Activated CD4-positive, alpha-beta T cell treated with anti-CD3 and anti-CD28 coated beads, Interleukin-2, amount 10 ng/mL, durations not matched to agents 7 days and 5 days (primary cell): ENCODE results near the gene ZNF689. TPM values are rescaled to one million over a fixed set of nuclear protein-coding genes. Genes with fewer than 3 reads are reported as not detected.

Experiments
- CTCF ChIA-PET: fragments of 350-600 bp; sonication (Branson Sonifier 250); formaldehyde crosslinking; loops from one replicate; lab custom pipeline; 2021; ENCODE audit warnings: antibody characterized with exemption; lab: Charles Lee
- POLR2A ChIA-PET: fragments of 350-600 bp; sonication (Branson Sonifier 250); formaldehyde crosslinking; loops from one replicate; lab custom pipeline; 2021; ENCODE audit warnings: antibody characterized with exemption; lab: Charles Lee
- DNase-seq: peaks from one replicate; pipeline ENCODE4 v3.0.0-alpha.2; 2020
- H3K27ac Mint-ChIP-seq: one replicate; pipeline ENCODE4 v1.8.0; 2021; ENCODE audit warnings: mild to moderate bottlenecking, moderate library complexity, mixed read lengths
- H3K27me3 Mint-ChIP-seq: one replicate; pipeline ENCODE4 v1.8.0; 2021; ENCODE audit warnings: mixed read lengths
- H3K36me3 Mint-ChIP-seq: one replicate; pipeline ENCODE4 v1.8.0; 2021; ENCODE audit warnings: low read depth, mixed read lengths
- H3K4me1 Mint-ChIP-seq: one replicate; pipeline ENCODE4 v1.8.0; 2021; ENCODE audit warnings: mixed read lengths
- H3K4me3 Mint-ChIP-seq: one replicate; pipeline ENCODE4 v1.8.0; 2021; ENCODE audit warnings: mild to moderate bottlenecking, moderate library complexity, mixed read lengths
- H3K9me3 Mint-ChIP-seq: one replicate; pipeline ENCODE4 v1.8.0; 2021; ENCODE audit warnings: mixed read lengths
- total RNA-seq, 2 experiments: library from RNA; stranded (reverse); gene quantifications; one replicate each; pipeline ENCODE4 v1.2.3, GENCODE V29; 2021

The ZNF689 gene
- total RNA-seq = 10 to 100 TPM; 12.8 to 13.8 TPM

GRCh38 chr16:30609926-30610839, at the start of gene ZNF689:
TSS of gene ZNF689 (minus strand) at chr16:30610389. CDS start at chr16:30610041, 348 bp downstream.
- Mint-ChIP-seq H3K27me3 (no peaks in the 10 kb centered on the region), H3K4me3 (peak within 1 kb of the TSS; percentile 86), H3K27ac (peak within 1 kb of the TSS; percentile 97), H3K4me1 (peaks cover 24% of the 10 kb centered on the region), H3K36me3 (peaks cover 14% of the 10 kb centered on the region), H3K9me3 (no peaks in the 10 kb centered on the region)
- peak; percentile 96 for DNase-seq
- ChIA-PET POLR2A (interaction anchor here (0.5 to 1.2 kb wide), 8 partner anchors 17 to 518 kb away, joined by 3 to 5 read pairs (median 3); partner anchors contain the start of genes DCTPP1, ITGAL, PRR14 and TBX6), CTCF (interaction anchor here (0.6 to 2.2 kb wide), 11 partner anchors 10 to 519 kb away, joined by 3 to 11 read pairs (median 3); partner anchors contain the start of genes DCTPP1, PRR14 and TBX6)

- Mint-ChIP-seq H3K27ac (peak overlapping the region; percentile 100), H3K27me3 (no peaks in the 10 kb centered on the region), H3K36me3 (peaks cover 52% of the 10 kb centered on the region), H3K9me3 (no peaks in the 10 kb centered on the region), H3K4me1 (peaks cover 56% of the 10 kb centered on the region), H3K4me3 (peak overlapping the region; percentile 93)
- DNase-seq = no peak
- ChIA-PET POLR2A (no interaction called here), CTCF (interaction anchor here (0.8 to 3.3 kb wide), 26 partner anchors 8 to 290 kb away, joined by 3 to 32 read pairs (median 4); partner anchors contain the start of genes DCTPP1 and PRR14)
Observed at GRCh38 chr16:30658731-30659506, 48.7 kb upstream of the ZNF689 start.

GRCh38 chr16:30657866-30658730, 47.9 kb upstream of the ZNF689 start, which contains the start of gene FBRS:
TSS of gene FBRS (plus strand) at chr16:30658431. CDS start at chr16:30659519, 1,088 bp downstream.
- DNase-seq = peak; percentile 100
- Mint-ChIP-seq H3K27me3 (no peaks in the 10 kb centered on the region), H3K4me3 (peak within 1 kb of the TSS; percentile 93), H3K36me3 (peaks cover 47% of the 10 kb centered on the region), H3K4me1 (peaks cover 49% of the 10 kb centered on the region), H3K9me3 (no peaks in the 10 kb centered on the region), H3K27ac (peak within 1 kb of the TSS; percentile 100)
- ChIA-PET CTCF (interaction anchor here (0.8 to 3.3 kb wide), 26 partner anchors 8 to 472 kb away, joined by 3 to 32 read pairs (median 4); partner anchors contain the start of genes DCTPP1 and PRR14), POLR2A (no interaction called here)

GRCh38 chr16:30656974-30657865, 47.0 kb upstream of the ZNF689 start:
- H3K4me3 Mint-ChIP-seq = peak overlapping the region; percentile 93
- CTCF ChIA-PET = interaction anchor here (0.6 to 2.6 kb wide), 4 partner anchors 16 to 472 kb away, joined by 3 to 9 read pairs (median 4); no protein-coding TSS in a partner anchor

GRCh38 chr16:30656388-30656787, 46.2 kb upstream of the ZNF689 start:
- Mint-ChIP-seq H3K36me3 (peaks cover 49% of the 10 kb centered on the region), H3K9me3 (no peaks in the 10 kb centered on the region), H3K27ac (peak overlapping the region; percentile 54), H3K4me3 (peak overlapping the region; percentile 17), H3K27me3 (no peaks in the 10 kb centered on the region), H3K4me1 (peaks cover 48% of the 10 kb centered on the region)
- DNase-seq = no peak
- POLR2A ChIA-PET = interaction anchor here (0.6 kb wide), 1 partner anchor 467 kb away, joined by 4 read pairs; no protein-coding TSS in a partner anchor
- CTCF ChIA-PET = interaction anchor here (1.0 to 2.6 kb wide), 3 partner anchors 11 to 37 kb away, joined by 3 to 9 read pairs (median 4); no protein-coding TSS in a partner anchor

More at GRCh38 chr16:30656974-30657865, 47.0 kb upstream of the ZNF689 start:
- Mint-ChIP-seq H3K4me1 (peaks cover 50% of the 10 kb centered on the region), H3K9me3 (no peaks in the 10 kb centered on the region), H3K36me3 (peaks cover 50% of the 10 kb centered on the region), H3K27ac (peak overlapping the region; percentile 91), H3K27me3 (no peaks in the 10 kb centered on the region)
- POLR2A ChIA-PET = interaction anchor here (0.6 kb wide), 2 partner anchors 37 to 466 kb away, joined by 4 read pairs; no protein-coding TSS in a partner anchor
- DNase-seq = no peak

- CTCF ChIA-PET = interaction anchor here (0.6 to 2.6 kb wide), 5 partner anchors 10 to 260 kb away, joined by 3 to 9 read pairs (median 4); no protein-coding TSS in a partner anchor
Observed at GRCh38 chr16:30655815-30656347, 45.7 kb upstream of the ZNF689 start.

GRCh38 chr16:30654856-30655255, 44.7 kb upstream of the ZNF689 start:
- peaks cover 45% of the 10 kb centered on the region for H3K4me1 Mint-ChIP-seq
- H3K27ac Mint-ChIP-seq = no peak overlapping the region
- ChIA-PET POLR2A (no interaction called here), CTCF (interaction anchor here (2.6 kb wide), 1 partner anchor 39 kb away, joined by 9 read pairs; no protein-coding TSS in a partner anchor)
- no peak overlapping the region for H3K4me3 Mint-ChIP-seq
- H3K9me3 Mint-ChIP-seq = no peaks in the 10 kb centered on the region
- peaks cover 43% of the 10 kb centered on the region for H3K36me3 Mint-ChIP-seq
- H3K27me3 Mint-ChIP-seq = no peaks in the 10 kb centered on the region
- no peak for DNase-seq

More at GRCh38 chr16:30655815-30656347, 45.7 kb upstream of the ZNF689 start:
- Mint-ChIP-seq H3K4me3 (no peak overlapping the region), H3K36me3 (peaks cover 46% of the 10 kb centered on the region), H3K27me3 (no peaks in the 10 kb centered on the region), H3K27ac (peak overlapping the region; percentile 54), H3K4me1 (peaks cover 44% of the 10 kb centered on the region), H3K9me3 (no peaks in the 10 kb centered on the region)
- POLR2A ChIA-PET = no interaction called here
- DNase-seq = no peak

- H3K4me1 Mint-ChIP-seq = peaks cover 56% of the 10 kb centered on the region
- POLR2A ChIA-PET = no interaction called here
- H3K9me3 Mint-ChIP-seq = no peaks in the 10 kb centered on the region
- no peak for DNase-seq
- H3K27me3 Mint-ChIP-seq = no peaks in the 10 kb centered on the region
- H3K27ac Mint-ChIP-seq = no peak overlapping the region
- peaks cover 40% of the 10 kb centered on the region for H3K36me3 Mint-ChIP-seq
- peak overlapping the region; percentile 100 for H3K4me3 Mint-ChIP-seq
- CTCF ChIA-PET = interaction anchor here (1.2 kb wide), 1 partner anchor 41 kb away, joined by 6 read pairs; no protein-coding TSS in a partner anchor
Observed at GRCh38 chr16:30652718-30653117, 42.5 kb upstream of the ZNF689 start.

GRCh38 chr16:30652005-30652296, 41.8 kb upstream of the ZNF689 start:
- POLR2A ChIA-PET = no interaction called here

More at GRCh38 chr16:30652005-30652296, 41.8 kb upstream of the ZNF689 start:
- Mint-ChIP-seq H3K4me1 (peaks cover 49% of the 10 kb centered on the region), H3K4me3 (peak overlapping the region; percentile 100), H3K27ac (peak overlapping the region; percentile 82), H3K36me3 (peaks cover 36% of the 10 kb centered on the region), H3K9me3 (no peaks in the 10 kb centered on the region), H3K27me3 (no peaks in the 10 kb centered on the region)
- CTCF ChIA-PET = interaction anchor here (0.6 to 1.2 kb wide), 3 partner anchors 42 to 155 kb away, joined by 3 to 6 read pairs (median 3); partner anchors contain the start of gene ZNF689
- DNase-seq = no peak
